Measurements from ENCODE around the gene KRTAP5-3.
"Not testable (repeated sequence)": the region's sequence is repeated elsewhere in the genome, so short reads cannot be mapped to it uniquely, and the experiment has no call there.

KRTAP5-3 gene

DNA sequence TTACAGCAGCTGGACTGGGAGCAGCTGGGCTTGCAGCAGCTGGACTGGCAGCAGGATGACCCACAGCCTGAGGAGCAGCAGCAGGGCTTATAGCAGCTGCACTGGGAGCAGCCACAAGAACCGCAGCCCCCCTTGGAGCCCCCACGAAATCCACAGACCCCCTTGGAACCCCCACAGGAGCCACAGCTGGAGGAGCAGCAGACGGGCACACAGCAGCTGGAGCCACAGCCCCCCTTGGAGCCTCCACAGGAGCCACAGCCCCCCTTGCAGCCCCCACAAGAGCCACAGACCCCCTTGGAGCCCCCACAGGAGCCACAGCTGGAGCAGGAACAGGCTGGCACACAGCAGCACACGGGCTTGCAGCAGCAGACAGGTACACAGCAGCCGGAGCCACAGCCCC lies 362 bp downstream of the KRTAP5-3 start:
- DNase-seq: not testable (repeated sequence)

DNA sequence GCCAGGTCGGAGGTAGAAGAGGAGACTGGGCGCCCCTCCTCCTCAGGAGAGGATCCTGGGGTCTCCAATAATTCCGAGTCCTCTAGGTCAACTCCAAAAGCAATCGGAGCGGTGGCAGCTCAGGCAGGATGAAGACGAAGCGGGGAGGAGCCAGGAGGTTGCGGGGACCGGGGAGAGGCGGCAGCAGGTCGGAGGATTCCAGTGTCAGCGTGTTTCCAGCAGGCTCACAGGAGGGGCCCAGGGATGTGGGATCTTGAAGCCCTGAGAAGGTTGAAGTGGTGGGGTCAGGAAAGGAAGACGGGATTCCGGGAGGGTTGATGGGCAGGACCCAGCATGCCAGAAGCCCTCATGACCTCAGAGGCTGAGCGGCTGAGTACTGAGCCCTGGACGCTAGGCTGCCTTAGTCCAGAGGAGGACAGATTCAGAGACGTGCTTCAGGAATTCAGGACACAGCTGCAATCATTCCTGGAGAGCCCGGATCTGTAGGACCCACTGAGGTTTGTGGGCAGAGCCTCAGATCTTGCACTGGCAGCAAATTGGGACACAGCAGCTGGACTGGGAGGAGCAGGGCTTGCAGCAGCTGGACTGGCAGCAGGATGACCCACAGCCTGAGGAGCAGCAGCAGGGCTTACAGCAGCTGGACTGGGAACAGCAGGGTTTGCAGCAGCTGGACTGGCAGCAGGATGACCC lies 962 bp downstream of the KRTAP5-3 start:
- DNase-seq: not testable (repeated sequence)

DNA sequence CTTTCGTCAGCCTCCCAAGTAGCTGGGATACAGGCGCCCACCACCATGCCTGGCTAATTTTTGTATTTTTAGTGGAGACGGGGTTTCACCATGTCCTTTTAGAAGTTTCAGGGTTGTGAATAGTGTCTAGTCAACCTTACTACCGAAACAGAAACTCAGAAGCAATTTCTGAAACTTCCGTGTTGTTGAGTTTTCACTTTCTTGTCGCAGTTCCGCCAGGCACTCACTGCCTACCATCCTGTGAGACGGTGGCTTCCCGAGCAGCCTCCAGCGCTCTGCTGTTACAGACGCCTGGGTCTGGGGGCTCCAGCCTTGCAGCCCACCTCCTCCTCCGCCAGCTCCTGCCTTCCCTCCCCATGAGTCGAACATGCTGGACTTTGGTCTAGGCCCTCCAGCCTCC lies 2.3 kb downstream of the KRTAP5-3 start:
- not testable (repeated sequence) for DNase-seq

DNA sequence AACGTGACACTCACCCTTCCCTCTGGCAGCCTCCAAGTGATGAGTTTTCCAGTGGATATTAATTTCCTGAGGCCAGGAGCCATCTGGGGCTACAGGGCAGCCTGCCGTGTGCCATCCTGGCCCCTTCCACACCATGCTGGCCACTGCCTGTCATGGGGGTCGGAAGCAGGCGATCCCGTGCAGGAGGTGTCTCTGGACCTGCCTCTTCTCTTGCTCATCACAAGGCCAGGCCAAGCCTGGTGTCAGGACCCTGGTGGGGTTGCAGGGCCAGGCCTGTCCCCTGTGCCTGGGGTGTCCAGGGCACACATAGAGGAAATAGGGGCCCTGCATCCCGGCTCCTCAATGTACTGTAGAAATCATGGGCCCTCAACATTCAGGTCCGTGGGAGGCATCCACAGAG lies 3.6 kb downstream of the KRTAP5-3 start:
- DNase-seq: no peak

DNA sequence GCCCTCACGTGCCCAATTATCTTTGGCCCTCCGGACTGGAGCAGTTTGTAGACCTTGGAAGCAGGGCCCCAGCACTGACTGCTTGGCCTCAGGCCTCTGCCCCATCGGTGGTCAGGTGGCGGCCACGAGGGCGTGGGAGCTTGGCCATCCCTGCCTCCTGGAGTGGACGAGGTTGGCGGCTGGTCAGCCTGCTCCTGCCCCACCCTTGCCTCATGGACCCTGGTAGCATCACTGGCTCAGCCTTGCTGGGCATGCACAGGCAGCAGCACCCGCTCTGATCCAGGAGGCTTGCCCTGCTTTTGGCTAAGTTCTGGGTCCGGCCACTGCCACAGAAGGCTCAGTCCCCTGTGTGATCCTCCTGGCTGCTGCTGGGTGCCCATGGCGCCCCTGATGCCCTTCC lies 4.1 kb downstream of the KRTAP5-3 start:
- no peak for DNase-seq

DNA sequence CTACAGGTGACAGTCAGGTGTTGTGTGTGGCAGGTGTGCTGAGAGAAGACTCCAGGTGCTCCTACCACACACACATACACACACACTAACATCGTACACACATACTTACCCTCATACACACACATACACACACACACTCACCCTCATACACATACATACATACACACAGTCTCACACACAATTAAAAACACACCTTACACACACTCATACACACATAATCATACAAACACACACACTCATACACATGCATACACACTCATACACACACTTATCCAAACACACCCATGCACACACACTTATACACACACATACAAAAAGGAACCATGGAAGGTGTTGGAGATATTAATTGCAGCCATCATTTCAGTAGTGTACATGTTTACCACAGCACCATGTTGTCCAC lies 4.6 kb downstream of the KRTAP5-3 start:
- DNase-seq: no peak

DNA sequence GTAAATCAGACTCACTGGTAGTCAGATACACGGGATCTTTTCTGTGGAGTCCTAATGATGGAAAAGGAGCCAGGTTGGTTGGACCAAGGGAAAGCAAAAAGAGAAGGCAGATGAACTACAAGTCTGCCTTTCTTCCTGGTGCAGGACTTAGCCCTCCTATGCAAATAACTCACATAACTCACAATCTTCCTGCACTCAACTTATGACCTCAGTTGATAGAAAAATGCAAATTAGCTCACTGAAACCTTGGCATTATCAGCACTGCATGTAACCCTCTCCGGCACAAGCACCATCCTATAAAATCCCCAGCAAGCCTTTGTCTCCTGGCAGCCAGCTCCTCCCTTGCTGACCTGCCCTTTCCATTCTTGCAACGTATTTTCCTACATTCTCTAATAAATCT lies 6.6 kb downstream of the KRTAP5-3 start:
- not testable (repeated sequence) for DNase-seq

DNA sequence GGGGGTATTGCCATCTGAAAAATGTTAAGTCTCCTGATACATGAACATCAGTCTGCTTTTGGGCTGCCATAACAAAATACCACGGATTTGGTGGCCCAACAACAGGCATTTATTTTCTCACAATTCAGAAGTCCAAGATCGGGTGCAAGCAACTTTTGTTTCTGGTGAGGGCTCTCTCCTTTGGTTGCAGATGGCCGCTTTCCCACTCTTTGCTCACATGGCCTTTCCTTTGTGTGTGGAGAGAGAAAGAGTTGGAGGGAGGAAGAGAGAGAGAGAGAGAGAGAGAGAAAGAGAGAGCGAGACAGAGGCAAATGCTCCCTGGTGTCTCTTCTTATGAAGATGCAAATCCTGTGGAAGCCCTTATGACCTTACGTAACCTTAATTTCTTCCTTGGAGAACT lies 7.6 kb downstream of the KRTAP5-3 start:
- no peak for DNase-seq

DNA sequence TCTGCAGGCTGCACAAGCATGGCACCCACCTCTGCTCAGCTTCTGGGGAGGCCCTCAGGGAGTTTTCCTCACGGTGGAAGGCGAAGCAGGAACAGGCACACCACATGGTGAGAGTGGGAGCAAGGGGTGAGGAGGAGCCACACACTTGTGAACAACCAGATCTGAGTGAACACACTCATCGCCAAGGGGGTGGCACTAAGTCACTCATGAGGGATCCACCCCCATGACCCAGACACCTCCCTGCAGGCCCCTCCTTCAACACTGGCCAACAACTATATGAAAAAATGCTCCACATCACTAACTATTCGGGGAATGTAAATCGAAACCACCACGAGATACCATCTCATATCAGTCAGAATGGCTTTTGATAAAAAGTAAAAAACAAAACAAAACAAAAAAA lies 9.4 kb downstream of the KRTAP5-3 start:
- no peak for DNase-seq

DNA sequence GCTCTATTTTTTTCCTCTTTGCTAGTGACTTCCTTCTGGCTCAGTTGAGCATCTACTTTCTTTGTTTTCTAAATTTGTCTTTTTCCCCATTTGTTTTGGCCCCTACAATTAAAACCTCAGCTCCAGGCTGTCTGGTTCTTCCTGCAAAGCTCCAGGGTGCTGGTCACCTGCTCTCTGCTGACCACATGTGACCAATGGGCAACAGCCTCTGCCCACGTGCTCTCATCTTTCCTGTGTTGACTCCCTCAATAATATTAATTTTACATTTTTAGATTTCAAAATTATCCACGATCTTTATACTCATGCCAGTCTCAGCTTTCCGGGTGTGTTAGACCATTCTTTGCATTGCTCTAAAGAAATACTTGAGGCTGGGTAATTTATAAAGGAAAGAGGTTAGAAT lies 9.9 kb downstream of the KRTAP5-3 start:
- DNase-seq: not testable (repeated sequence)

DNA sequence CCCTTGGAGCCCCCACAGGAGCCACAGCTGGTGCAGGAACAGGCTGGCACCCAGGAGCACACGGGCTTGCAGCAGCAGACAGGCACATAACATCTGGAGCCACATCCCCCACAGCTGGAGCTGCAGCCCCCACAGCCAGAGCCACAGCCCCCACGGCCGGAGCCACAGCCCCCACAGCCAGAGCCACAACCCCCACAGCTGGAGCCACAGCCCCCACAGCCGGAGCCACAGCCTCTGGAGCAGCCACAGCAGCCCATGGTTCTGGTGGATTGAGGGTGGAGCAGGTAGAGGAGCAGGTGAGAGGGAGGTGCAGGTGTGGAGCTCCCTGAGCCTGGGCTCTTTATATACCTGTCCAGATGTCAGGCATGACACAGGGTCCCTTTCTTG lies 10.3 kb downstream of the KRTAP5-3 start, which contains the start of gene KRTAP5-2:
Gene KRTAP5-2 (minus strand): TSS at position 301 of the 387 bp plus-strand sequence. CDS start 44 bp downstream, at position 257.
- no peak for DNase-seq

DNA sequence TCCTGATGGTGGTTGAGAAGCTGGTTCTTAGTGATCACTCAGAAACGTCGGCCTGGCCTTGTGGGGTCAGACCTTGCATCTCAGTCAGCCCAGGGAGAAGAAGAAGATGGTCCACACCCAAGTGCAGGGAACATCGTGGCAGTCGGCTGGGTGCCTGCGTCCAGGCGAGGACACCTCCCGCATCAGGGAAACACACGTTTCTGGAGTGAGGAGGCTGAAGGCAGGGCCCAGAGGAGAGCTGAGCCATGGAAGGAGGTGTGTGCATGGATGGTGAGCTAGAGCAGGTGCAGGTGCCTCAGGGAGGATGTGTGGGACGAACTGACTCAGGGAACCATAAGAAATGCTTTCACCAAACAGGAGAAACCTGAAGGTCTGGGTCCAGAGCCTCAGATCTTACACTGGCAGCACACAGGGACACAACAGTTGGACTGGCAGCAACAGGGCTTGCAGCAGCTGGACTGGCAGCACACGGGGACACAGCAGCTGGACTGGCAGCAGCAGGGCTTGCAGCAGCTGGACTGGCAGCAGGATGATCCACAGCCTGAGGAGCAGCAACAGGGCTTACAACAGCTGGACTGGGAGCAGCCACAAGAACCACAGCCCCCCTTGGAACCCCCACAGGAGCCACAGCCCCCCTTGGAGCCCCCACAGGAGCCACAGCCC lies 10.8 kb downstream of the KRTAP5-3 start:
- no peak for DNase-seq

DNA sequence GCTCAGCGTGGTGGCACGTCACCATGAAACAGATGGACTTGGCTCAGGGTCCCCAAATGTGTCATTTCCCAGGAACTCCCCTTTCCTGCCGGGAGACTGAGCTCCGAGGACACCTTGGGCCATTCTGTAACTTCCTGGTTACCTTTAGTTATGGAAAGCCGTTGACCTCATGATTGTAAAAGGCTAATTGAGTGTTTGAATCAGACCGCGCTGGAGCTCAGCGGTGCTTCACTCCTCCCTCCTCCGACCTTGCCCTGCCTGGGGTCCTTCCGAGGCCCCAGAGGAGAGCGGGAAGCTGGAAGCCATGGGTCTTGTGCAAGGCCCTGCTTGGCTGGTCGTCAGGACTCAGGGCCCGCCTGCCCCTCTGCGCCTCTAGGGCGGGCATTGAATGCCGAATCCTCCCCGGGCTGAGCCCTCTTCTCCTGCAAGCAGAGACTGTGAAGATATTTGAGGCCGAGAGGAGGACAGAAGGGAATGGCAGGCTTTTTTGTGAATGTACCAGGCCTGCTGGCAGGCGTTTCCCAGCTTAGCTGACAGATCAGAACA lies 11.6 kb downstream of the KRTAP5-3 start:
- not testable (repeated sequence) for DNase-seq

DNA sequence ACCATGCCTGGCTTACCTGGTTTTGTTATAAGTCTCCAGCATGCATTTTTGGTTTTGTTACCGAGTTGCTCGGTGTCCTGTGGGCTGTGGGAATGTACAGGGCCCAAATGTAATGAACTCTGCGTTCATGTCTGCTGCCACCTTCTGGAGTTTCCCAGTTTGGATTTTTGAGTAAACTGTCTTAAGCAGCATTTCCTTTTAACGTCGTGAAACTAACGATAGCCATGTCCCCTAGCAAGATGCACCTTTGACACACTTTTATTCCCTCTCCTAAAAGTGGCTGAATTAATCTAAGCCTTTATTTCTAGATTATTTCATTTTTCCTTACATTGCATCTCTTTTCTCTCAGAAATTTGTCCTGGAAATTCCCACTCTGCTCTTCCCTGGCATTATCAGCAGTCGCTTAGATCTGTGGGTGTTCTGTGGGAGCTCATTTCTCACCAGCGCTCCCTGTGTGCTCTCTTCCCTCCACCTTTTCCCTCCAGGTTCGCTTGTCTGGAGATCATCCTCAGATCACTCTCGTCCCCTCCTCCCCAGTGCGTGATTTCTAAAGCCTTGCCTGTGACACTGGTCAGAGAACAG lies 12.2 kb downstream of the KRTAP5-3 start:
- not testable (repeated sequence) for DNase-seq

DNA sequence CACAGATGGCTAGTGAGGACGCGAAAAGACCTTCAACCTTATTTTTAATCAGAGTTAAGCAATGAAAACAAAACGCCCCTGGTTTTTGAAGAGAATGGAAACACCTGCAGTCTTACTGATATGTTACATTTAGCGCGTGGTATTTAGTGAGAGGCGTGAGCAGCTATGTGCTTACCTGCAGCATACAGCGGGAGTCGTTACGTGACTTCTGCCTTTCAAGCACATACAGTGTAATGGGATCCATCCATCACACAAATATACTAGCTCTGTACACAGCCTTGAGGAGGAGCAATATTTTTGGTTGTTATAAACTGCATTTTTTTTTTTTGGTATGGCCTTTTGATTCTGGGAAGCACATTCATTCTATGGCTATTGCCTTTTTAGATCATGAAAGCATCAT lies 15.6 kb downstream of the KRTAP5-3 start:
- no peak for DNase-seq

DNA sequence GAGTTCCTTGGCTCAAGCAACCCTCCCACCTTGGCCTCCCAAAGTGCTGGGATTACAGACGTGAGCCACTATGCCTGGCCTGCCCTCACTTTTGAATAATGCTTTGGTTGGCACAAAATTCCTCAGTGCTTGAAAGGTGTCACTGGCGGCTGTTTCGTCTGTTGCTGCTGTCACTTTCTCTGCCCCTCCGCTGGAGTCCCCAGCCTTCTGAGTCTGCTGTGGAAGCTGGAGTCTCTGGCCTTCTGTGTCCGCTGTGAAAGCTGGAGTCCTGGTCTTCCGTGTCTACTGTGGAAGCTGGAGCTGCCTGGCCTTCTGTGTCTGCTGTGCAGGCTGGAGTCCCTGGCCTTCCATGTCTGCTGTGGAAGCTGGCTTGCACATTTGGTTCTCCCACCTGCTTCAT lies 18.3 kb downstream of the KRTAP5-3 start:
- DNase-seq: no peak

DNA sequence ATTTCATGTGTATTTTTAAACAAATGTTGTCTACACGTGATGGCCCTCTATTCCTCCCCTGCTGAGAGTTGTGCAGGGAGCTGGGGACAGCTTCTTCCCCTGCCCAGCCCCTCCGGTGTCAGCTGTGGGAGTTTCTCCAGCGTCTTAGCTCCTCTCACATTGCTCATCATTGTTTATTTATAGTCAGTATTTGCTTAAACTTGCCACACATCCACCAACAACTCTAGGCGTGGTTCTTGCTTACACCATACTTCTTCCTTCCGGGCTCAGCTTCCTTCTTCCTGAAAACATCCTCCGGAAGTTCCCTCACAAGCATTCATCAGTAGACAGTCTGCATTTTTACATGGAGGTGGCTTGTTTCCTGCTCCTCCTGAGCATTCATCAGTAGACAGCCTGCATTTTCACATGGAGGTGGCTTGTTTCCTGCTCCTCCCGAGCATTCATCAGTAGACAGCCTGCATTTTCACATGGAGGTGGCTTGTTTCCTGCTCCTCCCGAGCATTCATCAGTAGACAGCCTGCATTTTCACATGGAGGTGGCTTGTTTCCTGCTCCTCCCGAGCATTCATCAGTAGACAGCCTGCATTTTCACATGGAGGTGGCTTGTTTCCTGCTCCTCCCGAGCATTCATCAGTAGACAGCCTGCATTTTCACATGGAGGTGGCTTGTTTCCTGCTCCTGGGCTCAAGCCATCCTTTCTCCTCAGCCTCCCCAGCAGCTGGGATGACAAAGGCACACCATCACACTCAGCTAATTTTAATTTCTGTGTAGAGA lies 18.9 kb downstream of the KRTAP5-3 start:
- not testable (repeated sequence) for DNase-seq

DNA sequence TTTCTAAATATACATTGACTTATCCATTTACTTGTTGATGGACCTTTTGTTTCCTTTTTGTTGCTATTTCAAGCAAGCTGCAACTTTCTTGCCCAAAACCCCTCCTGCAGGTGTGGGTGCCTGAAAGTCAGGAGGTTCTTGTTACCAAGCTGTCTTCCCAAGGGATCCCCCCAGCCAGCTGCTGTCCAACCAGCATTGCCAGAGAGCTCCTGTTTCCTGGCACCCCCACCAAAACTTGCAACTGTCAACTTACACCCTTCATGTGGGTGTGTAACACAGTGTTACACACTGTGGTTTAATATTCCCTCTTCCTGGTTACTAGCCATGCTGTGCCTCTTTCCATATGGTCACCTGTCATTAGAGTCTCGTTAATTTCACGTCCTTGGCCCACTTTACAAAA lies 21.6 kb downstream of the KRTAP5-3 start:
- DNase-seq: no peak

DNA sequence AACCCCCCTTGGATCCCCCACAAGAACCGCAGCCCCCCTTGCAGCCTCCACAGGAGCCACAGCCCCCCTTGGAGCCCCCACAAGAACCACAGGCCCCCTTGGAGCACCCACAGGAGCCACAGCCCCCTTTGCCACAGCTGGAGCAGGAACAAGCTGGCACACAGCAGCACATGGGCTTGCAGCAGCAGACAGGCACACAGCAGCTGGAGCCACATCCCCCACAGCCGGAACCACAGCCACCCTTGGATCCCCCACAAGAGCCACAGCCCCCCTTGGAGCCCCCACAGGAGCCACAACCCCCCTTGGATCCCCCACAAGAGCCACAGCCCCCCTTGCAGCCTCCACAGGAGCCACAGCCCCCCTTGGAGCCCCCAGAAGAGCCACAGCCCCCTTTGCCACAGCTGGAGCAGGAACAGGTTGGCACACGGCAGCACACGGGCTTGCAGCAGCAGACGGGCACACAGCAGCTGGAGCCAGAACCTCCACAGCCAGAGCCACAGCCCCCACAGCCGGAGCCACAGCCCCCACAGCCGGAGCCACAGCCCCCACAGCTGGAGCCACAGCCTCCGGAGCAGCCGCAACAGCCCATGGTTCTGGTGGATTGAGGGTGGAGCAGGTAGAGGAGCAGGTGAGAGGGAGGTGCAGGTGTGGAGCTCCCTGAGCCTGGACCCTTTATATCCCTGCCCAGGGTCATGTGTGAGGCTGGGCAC lies 23.4 kb downstream of the KRTAP5-3 start, which contains the start of gene KRTAP5-1:
Gene KRTAP5-1 (minus strand): TSS at position 623 of the 710 bp plus-strand sequence. CDS start 34 bp downstream, at position 589.
- not testable (repeated sequence) for DNase-seq

DNA sequence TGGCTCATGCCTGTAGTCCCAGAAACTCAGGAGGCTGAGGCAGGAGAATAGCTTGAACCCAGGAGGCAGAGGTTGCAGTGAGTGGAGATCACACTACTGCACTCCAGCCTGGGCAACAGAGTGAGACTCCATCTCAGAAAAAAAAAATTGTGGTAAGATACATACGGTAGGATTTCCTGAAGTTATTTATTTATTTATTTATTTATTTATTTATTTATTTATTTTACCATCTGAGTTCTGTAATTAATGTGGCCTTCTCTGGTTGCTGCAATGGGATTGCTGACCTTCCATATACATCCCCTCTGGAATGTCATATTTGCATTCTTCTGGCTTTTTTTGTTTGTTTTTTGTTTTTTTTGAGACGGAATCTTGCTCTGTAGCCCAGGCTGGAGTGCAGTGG lies 25.4 kb downstream of the KRTAP5-3 start:
- DNase-seq: not testable (repeated sequence)

DNA sequence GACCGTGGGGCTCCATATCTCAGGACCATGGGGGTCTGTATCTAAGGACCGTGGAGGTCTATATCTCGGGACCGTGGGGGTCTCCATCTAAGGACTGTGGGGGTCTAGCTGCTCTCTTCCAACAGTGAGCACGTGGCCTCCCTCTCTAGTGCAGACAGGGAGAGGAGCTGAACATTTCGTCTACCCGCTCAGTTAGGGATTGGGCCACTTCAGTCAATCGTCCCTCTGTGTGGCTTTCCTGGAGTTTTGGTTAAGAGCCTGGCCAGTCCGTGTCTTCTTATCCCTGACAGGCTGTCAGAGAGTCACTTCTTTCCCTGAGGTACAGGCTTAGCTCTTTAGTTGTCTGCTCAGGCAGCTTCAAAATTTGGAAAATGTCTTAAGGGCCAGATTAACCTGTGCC lies 26.3 kb downstream of the KRTAP5-3 start:
- DNase-seq: no peak

DNA sequence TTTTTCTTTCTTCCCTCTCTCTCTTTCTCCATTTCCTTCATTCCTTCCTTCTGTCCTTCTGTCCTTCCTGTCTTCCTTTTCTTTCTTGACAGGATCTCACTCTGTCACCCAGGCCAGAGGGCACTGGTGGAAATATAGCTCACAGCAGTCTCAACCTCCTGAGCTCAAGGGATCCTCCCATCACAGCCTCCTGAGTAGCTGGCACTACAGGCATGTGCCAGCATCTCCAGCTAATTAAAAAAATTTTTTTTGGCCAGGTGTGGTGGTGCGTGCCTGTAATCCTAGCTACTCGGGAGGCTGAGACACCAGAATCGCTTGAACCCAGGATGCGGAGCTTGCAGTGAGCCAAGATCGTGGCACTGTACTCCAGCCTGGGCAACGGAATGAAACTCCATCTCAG lies 31.4 kb downstream of the KRTAP5-3 start:
- no peak for DNase-seq
